ENCODE measurements around the gene AHNAK. TPM values are rescaled to one million over a fixed set of nuclear protein-coding genes. Genes with fewer than 3 reads are reported as not detected.
"Not testable (repeated sequence)": the region's sequence is repeated elsewhere in the genome, so short reads cannot be mapped to it uniquely, and the experiment has no call there.

The AHNAK gene
- total RNA-seq, 1 donor from 2014 or later = 809 TPM

DNA sequence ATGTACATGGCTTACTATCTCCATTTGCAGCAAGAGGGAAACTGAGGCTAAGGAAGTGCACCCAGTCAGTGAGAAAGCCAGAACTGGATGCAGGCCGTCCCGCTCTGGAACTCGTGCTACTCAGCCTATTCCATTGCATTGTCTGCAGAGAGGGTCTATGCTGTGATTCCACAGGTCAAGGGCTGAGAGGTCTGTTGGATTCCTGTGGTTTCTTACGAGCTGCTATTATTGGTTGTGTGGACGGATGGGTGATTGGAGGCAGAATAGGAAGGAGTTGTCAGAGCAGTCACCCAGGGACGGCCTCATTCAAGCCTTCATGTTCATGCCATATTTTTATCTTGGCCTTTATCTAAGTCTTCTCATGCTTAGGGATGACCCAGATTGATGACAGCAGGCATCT lies 94.3 kb downstream of the AHNAK start:
- H3K27me3 ChIP-seq (ENCODE audit: low read depth) = no peaks in the 10 kb centered on the region
- DNase-seq (no peak), ATAC-seq (no peak)
- H3K27ac ChIP-seq = no peak overlapping the region
- intact Hi-C loops (cut with DNase I) = no loop called here
- H3K36me3 ChIP-seq = no peaks in the 10 kb centered on the region
- H3K4me3 ChIP-seq = no peak overlapping the region
- H3K9me3 ChIP-seq = no peaks in the 10 kb centered on the region
- TF ChIP-seq, protein P1, sequence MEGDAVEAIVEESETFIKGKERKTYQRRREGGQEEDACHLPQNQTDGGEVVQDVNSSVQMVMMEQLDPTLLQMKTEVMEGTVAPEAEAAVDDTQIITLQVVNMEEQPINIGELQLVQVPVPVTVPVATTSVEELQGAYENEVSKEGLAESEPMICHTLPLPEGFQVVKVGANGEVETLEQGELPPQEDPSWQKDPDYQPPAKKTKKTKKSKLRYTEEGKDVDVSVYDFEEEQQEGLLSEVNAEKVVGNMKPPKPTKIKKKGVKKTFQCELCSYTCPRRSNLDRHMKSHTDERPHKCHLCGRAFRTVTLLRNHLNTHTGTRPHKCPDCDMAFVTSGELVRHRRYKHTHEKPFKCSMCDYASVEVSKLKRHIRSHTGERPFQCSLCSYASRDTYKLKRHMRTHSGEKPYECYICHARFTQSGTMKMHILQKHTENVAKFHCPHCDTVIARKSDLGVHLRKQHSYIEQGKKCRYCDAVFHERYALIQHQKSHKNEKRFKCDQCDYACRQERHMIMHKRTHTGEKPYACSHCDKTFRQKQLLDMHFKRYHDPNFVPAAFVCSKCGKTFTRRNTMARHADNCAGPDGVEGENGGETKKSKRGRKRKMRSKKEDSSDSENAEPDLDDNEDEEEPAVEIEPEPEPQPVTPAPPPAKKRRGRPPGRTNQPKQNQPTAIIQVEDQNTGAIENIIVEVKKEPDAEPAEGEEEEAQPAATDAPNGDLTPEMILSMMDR (IDR thresholded peaks at IDR 0.05) = no peak
- no peaks in the 10 kb centered on the region for H3K4me1 ChIP-seq

DNA sequence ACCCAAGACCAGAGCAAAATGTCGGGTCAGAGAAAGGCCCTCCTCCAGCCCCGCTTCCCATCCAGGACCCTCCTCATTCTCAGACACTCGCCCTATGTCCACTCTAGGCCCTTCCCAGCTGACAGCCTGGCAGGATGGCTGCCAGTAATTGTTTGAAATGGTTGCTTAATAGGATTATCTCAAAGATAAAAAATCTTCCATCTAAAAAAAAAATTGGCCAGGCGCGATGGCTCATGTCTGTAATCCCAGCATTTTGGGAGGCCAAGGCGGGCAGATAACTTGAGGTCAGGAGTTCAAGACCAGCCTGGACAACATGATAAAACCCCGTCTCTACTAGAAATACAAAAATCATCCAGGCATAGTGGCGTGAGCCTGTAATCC lies 95.4 kb downstream of the AHNAK start:
- no peaks in the 10 kb centered on the region for H3K27me3 ChIP-seq (ENCODE audit: low read depth)

DNA sequence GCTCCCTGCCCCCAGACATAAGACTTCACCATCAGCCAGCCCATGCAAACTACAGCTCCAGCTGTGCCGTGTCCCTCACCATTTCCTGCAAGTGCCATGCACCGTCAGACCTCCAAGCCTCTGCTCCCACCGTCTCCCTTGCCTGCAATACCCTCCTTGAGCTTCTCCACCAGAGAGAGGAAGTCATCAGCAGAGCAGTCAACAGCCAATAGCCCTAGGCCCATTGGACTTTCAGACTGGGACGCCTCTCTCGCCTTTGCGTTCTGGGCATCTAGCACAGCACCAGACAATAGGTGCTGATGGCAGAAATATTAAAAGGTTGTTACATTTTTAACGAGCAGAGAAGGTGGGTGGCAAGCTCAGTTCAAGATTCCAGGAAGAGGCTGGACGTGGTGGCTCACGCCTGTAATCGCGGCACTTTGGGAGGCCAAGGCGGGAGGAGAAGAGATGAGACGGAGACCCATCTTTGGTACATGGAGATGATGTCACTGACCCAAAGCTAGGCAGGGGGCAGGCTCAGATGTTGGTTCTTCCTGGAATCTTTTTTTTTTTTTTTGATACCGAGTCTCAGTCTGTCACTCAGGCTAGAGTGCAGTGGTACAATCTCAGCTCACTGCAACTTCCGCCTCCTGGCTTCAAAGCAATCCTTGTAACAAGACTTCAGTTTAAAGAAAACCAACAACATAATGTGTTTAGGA lies 95.9 kb downstream of the AHNAK start:
- Histone ChIP-seq H3K9me3 (no peaks in the 10 kb centered on the region), H3K27ac (no peak overlapping the region)

More for the DNA sequence above, 95.4 kb downstream of the AHNAK start:
- Histone ChIP-seq H3K27ac (no peak overlapping the region), H3K4me3 (no peak overlapping the region), H3K9me3 (no peaks in the 10 kb centered on the region), H3K36me3 (no peaks in the 10 kb centered on the region), H3K4me1 (peaks cover 3% of the 10 kb centered on the region)
- intact Hi-C loops (cut with DNase I) = no loop called here
- DNase-seq (no peak), ATAC-seq (no peak)
- TF ChIP-seq, protein P1 (IDR thresholded peaks at IDR 0.05) = no peak

DNA sequence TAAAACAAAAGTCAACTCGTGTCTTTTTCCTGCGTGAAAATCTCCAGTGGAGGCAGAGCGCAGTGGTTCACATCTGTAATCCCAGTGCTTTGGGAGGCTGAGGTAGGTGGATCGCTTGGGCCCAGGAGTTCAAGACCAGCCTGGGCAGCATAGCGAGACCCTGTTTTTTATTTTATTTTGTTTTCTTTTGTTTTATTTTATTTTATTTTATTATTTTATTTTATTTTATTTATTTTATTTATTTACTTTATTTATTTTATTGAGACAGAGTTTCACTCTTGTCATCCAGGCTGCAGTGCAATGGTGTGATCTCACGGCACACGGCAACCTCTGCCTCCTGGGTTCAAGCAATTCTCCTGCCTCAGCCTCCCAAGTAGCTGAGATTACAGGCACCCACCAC lies 96.7 kb downstream of the AHNAK start:
- H3K27me3 ChIP-seq (ENCODE audit: low read depth); H3K36me3 ChIP-seq; H3K27ac ChIP-seq; ATAC-seq; intact Hi-C loops (cut with DNase I); H3K9me3 ChIP-seq; H3K4me3 ChIP-seq; DNase-seq: not testable (repeated sequence)
- peaks cover 16% of the 10 kb centered on the region for H3K4me1 ChIP-seq

More for the DNA sequence above, 95.9 kb downstream of the AHNAK start:
- TF ChIP-seq, protein P1 (IDR thresholded peaks at IDR 0.05) = no peak
- ATAC-seq (no peak), DNase-seq (no peak)
- intact Hi-C loops (cut with DNase I) = no loop called here
- Histone ChIP-seq H3K4me1 (peaks cover 8% of the 10 kb centered on the region), H3K36me3 (no peaks in the 10 kb centered on the region), H3K4me3 (no peak overlapping the region), H3K27me3 (ENCODE audit: low read depth) (no peaks in the 10 kb centered on the region)

DNA sequence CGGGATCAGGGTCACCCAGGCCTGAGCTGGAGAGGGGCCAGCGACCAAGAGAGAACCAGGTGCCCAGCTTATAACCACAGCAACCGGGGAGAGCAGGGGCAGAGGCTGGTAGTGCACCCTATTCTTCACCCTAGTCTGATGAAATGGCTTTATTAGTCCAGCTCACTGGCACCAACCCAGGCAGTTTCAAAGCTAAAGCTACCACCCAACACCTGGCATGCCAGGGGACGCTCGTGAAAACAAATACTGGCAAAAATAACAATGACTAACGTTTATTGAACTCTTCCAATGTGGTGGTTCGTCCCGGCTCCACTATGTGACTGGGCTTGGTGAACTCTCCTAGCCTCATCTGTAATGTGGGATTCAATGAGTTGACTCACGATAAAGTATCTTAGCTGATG lies 97.2 kb downstream of the AHNAK start:
- no peak for ATAC-seq
- no peaks in the 10 kb centered on the region for H3K36me3 ChIP-seq
- H3K4me3 ChIP-seq = no peak overlapping the region

DNA sequence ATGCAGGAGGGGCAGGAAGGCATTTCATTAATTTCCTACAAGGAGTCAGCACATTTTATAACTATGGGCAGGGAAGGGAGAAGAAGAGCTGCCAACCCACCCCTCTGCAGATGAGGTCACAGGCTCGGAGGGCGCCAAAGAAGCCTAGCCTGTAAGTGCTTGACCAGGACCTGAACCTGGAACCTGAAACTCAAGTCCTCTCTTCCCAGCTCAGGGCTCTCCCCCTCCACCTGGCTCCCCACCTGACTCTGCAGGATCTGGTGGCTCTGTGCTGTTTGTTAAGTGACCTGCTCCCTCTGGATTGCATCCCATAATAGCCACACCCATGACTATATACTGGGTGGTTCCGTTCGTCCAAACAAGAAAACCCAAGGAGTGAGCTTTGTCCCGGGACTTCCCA lies 100.5 kb downstream of the AHNAK start:
- H3K9me3 ChIP-seq = no peaks in the 10 kb centered on the region
- no peak overlapping the region for H3K4me3 ChIP-seq
- H3K27ac ChIP-seq = peak overlapping the region; percentile 93
- intact Hi-C loops (cut with DNase I) = no loop called here
- H3K27me3 ChIP-seq (ENCODE audit: low read depth) = no peaks in the 10 kb centered on the region
- TF ChIP-seq, protein P1 (IDR thresholded peaks at IDR 0.05) = no peak
- H3K36me3 ChIP-seq = no peaks in the 10 kb centered on the region
- H3K4me1 ChIP-seq = peaks cover 36% of the 10 kb centered on the region
- DNase-seq = no peak
- ATAC-seq = no peak

More for the DNA sequence above, 97.2 kb downstream of the AHNAK start:
- Histone ChIP-seq H3K27me3 (ENCODE audit: low read depth) (no peaks in the 10 kb centered on the region), H3K4me1 (peaks cover 20% of the 10 kb centered on the region), H3K27ac (no peak overlapping the region), H3K9me3 (no peaks in the 10 kb centered on the region)
- intact Hi-C loops (cut with DNase I) = no loop called here
- no peak for DNase-seq
- TF ChIP-seq, protein P1 (IDR thresholded peaks at IDR 0.05) = no peak

Measured in lower lobe of right lung (tissue), 2 donors.